ENCODE data around the gene FBRSL1.
"Not testable (repeated sequence)": the region's sequence is repeated elsewhere in the genome, so short reads cannot be mapped to it uniquely, and the experiment has no call there.

Gene FBRSL1

GRCh38 chr12:132454933-132455418 is 35.0 kb upstream of the FBRSL1 start:
- peaks cover 33% of the 10 kb centered on the region for H3K27me3 ChIP-seq (replicated peaks; ENCODE audit: control insufficient read depth, insufficient read depth, low read length)

DNA sequence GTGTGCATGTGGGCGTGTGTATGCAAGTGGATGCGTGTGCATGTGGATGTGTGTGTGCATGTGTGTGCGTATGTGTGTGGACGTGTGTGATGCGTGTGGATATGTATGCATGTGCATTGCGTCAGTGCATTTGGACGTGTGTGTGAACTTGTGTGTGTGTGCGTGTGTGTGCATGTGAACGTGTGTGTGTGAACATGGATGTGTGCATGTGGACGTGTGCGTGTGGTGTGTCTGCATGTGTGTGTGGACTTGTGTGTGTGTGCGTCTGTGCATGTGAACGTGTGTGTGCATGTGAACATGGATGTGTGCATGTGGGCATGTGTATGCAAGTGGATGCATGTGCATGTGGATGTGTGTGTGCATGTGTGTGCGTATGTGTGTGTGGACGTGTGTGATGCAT is 34.4 kb upstream of the FBRSL1 start:
- peaks cover 30% of the 10 kb centered on the region for H3K27me3 ChIP-seq (replicated peaks; ENCODE audit: control insufficient read depth, insufficient read depth, low read length)
- peaks cover 4% of the 10 kb centered on the region for H3K4me1 ChIP-seq (ENCODE audit: control insufficient read depth, insufficient read depth, low read length)
- DNase-seq (ENCODE audit: low read depth), result no peak
- H3K9me3 ChIP-seq (ENCODE audit: control insufficient read depth, low read length), result peaks cover 4% of the 10 kb centered on the region
- H3K4me3 ChIP-seq (ENCODE audit: low read length), result no peak overlapping the region
- H3K36me3 ChIP-seq (ENCODE audit: control insufficient read depth, insufficient read depth, low read length, severe bottlenecking), result no peaks in the 10 kb centered on the region
- H3K9ac ChIP-seq (ENCODE audit: low read length), result no peak overlapping the region

More at GRCh38 chr12:132454933-132455418, 35.0 kb upstream of the FBRSL1 start:
- Histone ChIP-seq H3K4me3 (ENCODE audit: low read length) (no peak overlapping the region), H3K9me3 (ENCODE audit: control insufficient read depth, low read length) (no peaks in the 10 kb centered on the region), H3K36me3 (ENCODE audit: control insufficient read depth, insufficient read depth, low read length, severe bottlenecking) (no peaks in the 10 kb centered on the region), H3K9ac (ENCODE audit: low read length) (no peak overlapping the region), H3K4me1 (ENCODE audit: control insufficient read depth, insufficient read depth, low read length) (peaks cover 9% of the 10 kb centered on the region)
- DNase-seq (ENCODE audit: low read depth), result no peak

- peaks cover 31% of the 10 kb centered on the region for H3K27me3 ChIP-seq (replicated peaks; ENCODE audit: control insufficient read depth, insufficient read depth, low read length)
- peaks cover 5% of the 10 kb centered on the region for H3K9me3 ChIP-seq (ENCODE audit: control insufficient read depth, low read length)
- H3K36me3 ChIP-seq (ENCODE audit: control insufficient read depth, insufficient read depth, low read length, severe bottlenecking), result no peaks in the 10 kb centered on the region
- no peak overlapping the region for H3K4me3 ChIP-seq (ENCODE audit: low read length)
- H3K9ac ChIP-seq (ENCODE audit: low read length), result no peak overlapping the region
- no peak for DNase-seq (ENCODE audit: low read depth)
- H3K4me1 ChIP-seq (ENCODE audit: control insufficient read depth, insufficient read depth, low read length), result no peaks in the 10 kb centered on the region
Measured at GRCh38 chr12:132456186-132456943, 33.6 kb upstream of the FBRSL1 start.

GRCh38 chr12:132456944-132457495 is 32.9 kb upstream of the FBRSL1 start:
- no peaks in the 10 kb centered on the region for H3K4me1 ChIP-seq (ENCODE audit: control insufficient read depth, insufficient read depth, low read length)
- peaks cover 31% of the 10 kb centered on the region for H3K27me3 ChIP-seq (replicated peaks; ENCODE audit: control insufficient read depth, insufficient read depth, low read length)
- no peak overlapping the region for H3K9ac ChIP-seq (ENCODE audit: low read length)
- DNase-seq (ENCODE audit: low read depth), result no peak
- H3K9me3 ChIP-seq (ENCODE audit: control insufficient read depth, low read length), result peaks cover 5% of the 10 kb centered on the region
- H3K4me3 ChIP-seq (ENCODE audit: low read length), result no peak overlapping the region
- no peaks in the 10 kb centered on the region for H3K36me3 ChIP-seq (ENCODE audit: control insufficient read depth, insufficient read depth, low read length, severe bottlenecking)

DNA sequence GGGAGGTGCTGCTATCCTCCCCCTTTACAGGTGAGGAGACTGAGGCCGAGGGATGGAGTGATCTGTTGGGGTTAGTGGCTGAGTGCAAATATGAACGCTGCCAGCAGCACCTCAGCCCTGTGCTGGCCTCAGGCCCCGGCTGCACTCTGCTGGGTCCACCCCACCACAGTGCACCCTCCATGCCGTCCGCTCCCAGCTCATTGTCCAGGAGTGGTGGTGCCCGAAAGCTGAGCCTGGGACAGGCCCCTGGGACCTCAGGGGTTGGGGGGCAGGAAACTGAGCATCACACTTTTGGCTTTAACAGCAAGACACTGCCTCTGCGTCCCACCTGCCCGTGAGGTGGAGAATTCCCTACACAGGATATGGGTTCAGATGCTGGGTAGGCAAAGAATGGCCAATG is 31.5 kb upstream of the FBRSL1 start:
- no peak for DNase-seq (ENCODE audit: low read depth)
- H3K9ac ChIP-seq (ENCODE audit: low read length), result no peak overlapping the region
- H3K4me3 ChIP-seq (ENCODE audit: low read length), result no peak overlapping the region
- peaks cover 23% of the 10 kb centered on the region for H3K27me3 ChIP-seq (replicated peaks; ENCODE audit: control insufficient read depth, insufficient read depth, low read length)
- H3K4me1 ChIP-seq (ENCODE audit: control insufficient read depth, insufficient read depth, low read length), result no peaks in the 10 kb centered on the region
- peaks cover 13% of the 10 kb centered on the region for H3K9me3 ChIP-seq (ENCODE audit: control insufficient read depth, low read length)
- H3K36me3 ChIP-seq (ENCODE audit: control insufficient read depth, insufficient read depth, low read length, severe bottlenecking), result no peaks in the 10 kb centered on the region

GRCh38 chr12:132458846-132459641 is 30.9 kb upstream of the FBRSL1 start:
- Histone ChIP-seq H3K27me3 (replicated peaks; ENCODE audit: control insufficient read depth, insufficient read depth, low read length) (peaks cover 22% of the 10 kb centered on the region), H3K9ac (ENCODE audit: low read length) (no peak overlapping the region), H3K36me3 (ENCODE audit: control insufficient read depth, insufficient read depth, low read length, severe bottlenecking) (no peaks in the 10 kb centered on the region), H3K9me3 (ENCODE audit: control insufficient read depth, low read length) (peaks cover 13% of the 10 kb centered on the region), H3K4me3 (ENCODE audit: low read length) (no peak overlapping the region), H3K4me1 (ENCODE audit: control insufficient read depth, insufficient read depth, low read length) (no peaks in the 10 kb centered on the region)
- DNase-seq (ENCODE audit: low read depth), result no peak

DNA sequence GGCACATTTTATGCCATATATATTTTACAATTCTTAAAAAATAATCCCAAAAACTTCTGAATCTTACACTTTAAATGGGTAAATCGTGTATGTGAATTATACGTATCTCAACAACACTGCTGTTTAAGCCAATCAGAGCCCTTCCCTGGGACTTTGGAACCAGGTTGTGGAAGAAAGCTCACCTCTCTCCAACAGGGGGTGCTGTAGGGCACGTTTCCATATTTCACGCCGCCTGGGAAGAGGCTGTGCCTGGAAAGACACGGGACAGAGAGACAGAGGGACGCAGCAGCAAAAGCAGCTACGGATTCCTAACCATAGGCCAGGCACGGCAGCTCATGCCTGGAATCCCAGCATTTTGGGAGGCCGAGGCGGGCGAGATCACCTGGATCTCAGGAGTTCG is 29.4 kb upstream of the FBRSL1 start:
- Histone ChIP-seq H3K9me3 (ENCODE audit: control insufficient read depth, low read length) (peaks cover 13% of the 10 kb centered on the region), H3K9ac (ENCODE audit: low read length) (no peak overlapping the region), H3K4me3 (ENCODE audit: low read length) (no peak overlapping the region), H3K36me3 (ENCODE audit: control insufficient read depth, insufficient read depth, low read length, severe bottlenecking) (no peaks in the 10 kb centered on the region), H3K4me1 (ENCODE audit: control insufficient read depth, insufficient read depth, low read length) (no peaks in the 10 kb centered on the region), H3K27me3 (replicated peaks; ENCODE audit: control insufficient read depth, insufficient read depth, low read length) (peaks cover 26% of the 10 kb centered on the region)
- no peak for DNase-seq (ENCODE audit: low read depth)

GRCh38 chr12:132461526-132461925 is 28.4 kb upstream of the FBRSL1 start:
- H3K4me3 ChIP-seq (ENCODE audit: low read length), result no peak overlapping the region
- no peaks in the 10 kb centered on the region for H3K36me3 ChIP-seq (ENCODE audit: control insufficient read depth, insufficient read depth, low read length, severe bottlenecking)
- no peak overlapping the region for H3K9ac ChIP-seq (ENCODE audit: low read length)
- H3K9me3 ChIP-seq (ENCODE audit: control insufficient read depth, low read length), result peaks cover 13% of the 10 kb centered on the region
- peaks cover 29% of the 10 kb centered on the region for H3K27me3 ChIP-seq (replicated peaks; ENCODE audit: control insufficient read depth, insufficient read depth, low read length)
- H3K4me1 ChIP-seq (ENCODE audit: control insufficient read depth, insufficient read depth, low read length), result no peaks in the 10 kb centered on the region
- no peak for DNase-seq (ENCODE audit: low read depth)

GRCh38 chr12:132462788-132463187 is 27.2 kb upstream of the FBRSL1 start:
- Histone ChIP-seq H3K4me3 (ENCODE audit: low read length) (no peak overlapping the region), H3K9ac (ENCODE audit: low read length) (no peak overlapping the region), H3K9me3 (ENCODE audit: control insufficient read depth, low read length) (peaks cover 13% of the 10 kb centered on the region), H3K27me3 (replicated peaks; ENCODE audit: control insufficient read depth, insufficient read depth, low read length) (peaks cover 29% of the 10 kb centered on the region), H3K36me3 (ENCODE audit: control insufficient read depth, insufficient read depth, low read length, severe bottlenecking) (no peaks in the 10 kb centered on the region), H3K4me1 (ENCODE audit: control insufficient read depth, insufficient read depth, low read length) (no peaks in the 10 kb centered on the region)
- no peak for DNase-seq (ENCODE audit: low read depth)

DNA sequence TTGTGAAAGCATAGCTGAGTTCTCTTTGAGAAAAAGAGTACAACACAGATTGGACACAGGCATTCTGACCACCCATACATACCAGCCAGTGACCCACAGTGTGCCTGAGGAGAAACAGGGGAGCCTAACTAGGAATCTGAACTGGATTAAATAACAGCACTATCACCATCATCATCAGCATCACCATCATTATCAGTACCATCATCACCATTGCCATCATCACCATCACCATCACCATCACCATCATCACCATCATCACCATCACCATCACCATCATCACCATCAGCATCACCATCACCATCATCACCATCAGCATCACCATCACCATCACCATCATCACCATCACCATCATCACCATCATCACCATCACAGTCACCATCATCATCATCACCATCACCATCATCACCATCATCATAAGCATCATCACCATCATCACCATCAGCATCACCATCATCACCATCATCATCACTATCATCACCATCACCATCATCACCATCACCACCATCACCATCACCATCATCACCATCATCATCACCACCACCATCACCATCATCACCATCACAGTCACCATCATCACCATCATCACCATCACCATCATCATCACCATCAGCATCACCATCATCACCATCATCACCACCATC is 26.5 kb upstream of the FBRSL1 start:
- not testable (repeated sequence) for H3K4me3 ChIP-seq (ENCODE audit: low read length); DNase-seq (ENCODE audit: low read depth); H3K4me1 ChIP-seq (ENCODE audit: control insufficient read depth, insufficient read depth, low read length); H3K36me3 ChIP-seq (ENCODE audit: control insufficient read depth, insufficient read depth, low read length, severe bottlenecking); H3K9ac ChIP-seq (ENCODE audit: low read length)
- Histone ChIP-seq H3K27me3 (replicated peaks; ENCODE audit: control insufficient read depth, insufficient read depth, low read length) (peaks cover 29% of the 10 kb centered on the region), H3K9me3 (ENCODE audit: control insufficient read depth, low read length) (peaks cover 13% of the 10 kb centered on the region)

DNA sequence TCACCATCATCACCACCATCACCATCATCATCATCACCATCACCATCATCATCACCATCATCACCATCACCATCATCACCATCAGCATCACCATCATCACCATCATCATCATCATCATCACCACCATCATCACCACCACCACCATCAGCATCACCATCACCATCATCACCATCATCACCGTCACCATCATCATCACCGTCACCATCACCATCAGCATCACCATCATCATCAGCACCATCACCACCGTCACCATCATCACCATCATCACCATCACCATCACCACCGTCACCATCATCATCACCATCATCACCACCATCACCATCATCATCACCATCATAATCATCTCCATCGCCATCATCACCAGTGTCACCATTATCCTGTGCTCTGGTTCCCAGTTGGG is 25.6 kb upstream of the FBRSL1 start:
- not testable (repeated sequence) for DNase-seq (ENCODE audit: low read depth); H3K4me3 ChIP-seq (ENCODE audit: low read length); H3K9ac ChIP-seq (ENCODE audit: low read length); H3K4me1 ChIP-seq (ENCODE audit: control insufficient read depth, insufficient read depth, low read length); H3K36me3 ChIP-seq (ENCODE audit: control insufficient read depth, insufficient read depth, low read length, severe bottlenecking)
- peaks cover 29% of the 10 kb centered on the region for H3K27me3 ChIP-seq (replicated peaks; ENCODE audit: control insufficient read depth, insufficient read depth, low read length)
- peaks cover 13% of the 10 kb centered on the region for H3K9me3 ChIP-seq (ENCODE audit: control insufficient read depth, low read length)
